Measurements from ENCODE around the gene TBPL2. TPM values are rescaled to one million over a fixed set of nuclear protein-coding genes. Genes with fewer than 3 reads are reported as not detected.

Gene TBPL2
- total RNA-seq, 1 experiment from 2014 or later, result not detected

DNA sequence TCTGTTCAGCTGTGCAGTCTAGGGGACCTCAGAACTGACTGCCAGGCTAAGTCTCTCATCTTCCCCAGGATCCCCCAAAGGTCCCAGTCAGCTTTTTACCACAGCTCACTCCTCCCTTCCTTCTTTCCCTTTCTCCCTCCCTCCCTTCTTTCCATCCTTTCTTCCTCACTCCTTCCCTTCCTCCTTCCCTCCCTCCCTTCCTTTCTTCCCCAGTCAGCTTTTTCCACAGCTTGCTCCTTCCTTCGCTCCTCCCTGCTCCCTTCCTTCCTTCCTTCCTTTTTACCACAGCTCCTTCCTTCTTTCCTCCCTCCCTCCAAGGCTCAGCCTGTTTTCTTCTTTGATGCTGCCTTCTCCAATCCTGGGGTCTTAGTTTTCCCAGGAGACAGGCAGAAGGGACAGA is 68.0 kb downstream of the TBPL2 start:
- intact Hi-C loops (cut with micrococcal nuclease), result no loop called here
- Histone ChIP-seq H3K9me2 (ENCODE audit: insufficient read depth) (no peaks in the 10 kb centered on the region), H4K20me1 (ENCODE audit: insufficient read depth) (no peaks in the 10 kb centered on the region), H2AFZ (ENCODE audit: low read depth, low read length, poor library complexity, severe bottlenecking) (no peak overlapping the region), H3K9me3 (ENCODE audit: control insufficient read depth in 1 of 2, insufficient read depth in 1 of 2, low read depth in 1 of 2, low read length in 2 of 2) (no peaks in the 10 kb centered on the region), H3K9ac (ENCODE audit: low read length) (no peak overlapping the region), H3K4me1 (ENCODE audit: control insufficient read depth in 1 of 2, insufficient read depth in 2 of 2, low read length in 2 of 2) (peaks cover 0 to 8% of the 10 kb centered on the region in 2 experiments; a peak in 2 of 4 replicates), H3K36me3 (ENCODE audit: control insufficient read depth in 1 of 2, insufficient read depth in 2 of 2, low read length in 2 of 2) (peaks cover 3 to 7% of the 10 kb centered on the region in 2 experiments; a peak in 1 of 4 replicates), H3K27me3 (ENCODE audit: insufficient read depth, low read length) (no peaks in the 10 kb centered on the region), H3K4me2 (ENCODE audit: low read length) (no peak overlapping the region), H3K4me3 (replicated peaks in 1 of 2; ENCODE audit: low read depth in 1 of 2, low read length in 2 of 2) (no peak overlapping the region), H3K27ac (ENCODE audit: low read depth, low read length) (no peak overlapping the region), H3K79me2 (ENCODE audit: insufficient read depth, low read length) (no peaks in the 10 kb centered on the region)
- no TSS peak for BruUV-seq (replicated peaks)
- no peak for DNase-seq (ENCODE audit: low read depth, low spot score)
- ChIA-PET CTCF (no interaction called here), RAD21 (ENCODE audit: low non-redundant PET in 1 of 2, low total read pairs in 2 of 2, uncharacterized antibody in 2 of 2, unreplicated experiment in 2 of 2) (no interaction called here), POLR2A (no interaction called here)
- ATAC-seq, result no peak
- no peak for TF ChIP-seq CEBPB (IDR thresholded peaks at IDR 0.05; ENCODE audit: low read depth)
- TF ChIP-seq EZH2phosphoT487 (IDR thresholded peaks at IDR 0.05; ENCODE audit: borderline replicate concordance), result no peak
- TF ChIP-seq RAD21 (IDR thresholded peaks at IDR 0.05; ENCODE audit: low read depth), result no peak
- no peak for TF ChIP-seq REST (IDR thresholded peaks at IDR 0.05; ENCODE audit: low read depth)
- no peak for TF ChIP-seq TCF7L2 (IDR thresholded peaks at IDR 0.05; ENCODE audit: borderline replicate concordance, extremely low read depth, insufficient read depth, insufficient read length)
- TF ChIP-seq EZH2 (IDR thresholded peaks at IDR 0.05), result no peak
- TF ChIP-seq, protein P1, sequence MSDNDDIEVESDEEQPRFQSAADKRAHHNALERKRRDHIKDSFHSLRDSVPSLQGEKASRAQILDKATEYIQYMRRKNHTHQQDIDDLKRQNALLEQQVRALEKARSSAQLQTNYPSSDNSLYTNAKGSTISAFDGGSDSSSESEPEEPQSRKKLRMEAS (IDR thresholded peaks at IDR 0.05), result no peak
- no peak for TF ChIP-seq SP1 (IDR thresholded peaks at IDR 0.05; ENCODE audit: low read depth)
- no peak for TF ChIP-seq JUND (IDR thresholded peaks at IDR 0.05)
- no peak for TF ChIP-seq SRF (IDR thresholded peaks at IDR 0.05; ENCODE audit: low read depth)
- TF ChIP-seq YY1 (IDR thresholded peaks at IDR 0.05; ENCODE audit: extremely low read depth, insufficient replicate concordance, low read depth, low read length), result no peak
- TF ChIP-seq EGR1 (IDR thresholded peaks at IDR 0.05; ENCODE audit: low read depth), result no peak
- TF ChIP-seq SIN3A (IDR thresholded peaks at IDR 0.05; ENCODE audit: low read depth), result no peak
- TF ChIP-seq FOSL1 (IDR thresholded peaks at IDR 0.05; ENCODE audit: low read depth), result no peak
- TF ChIP-seq POLR2AphosphoS5 (IDR thresholded peaks at IDR 0.05; ENCODE audit: low read depth, low read length), result no peak
- no peak for TF ChIP-seq CBX3 (IDR thresholded peaks at IDR 0.05; ENCODE audit: low read depth)
- no peak for TF ChIP-seq ATF3 (IDR thresholded peaks at IDR 0.05)
